GM19372 (cell line): ENCODE results near the gene LIFR.
"Not testable (repeated sequence)": the region's sequence is repeated elsewhere in the genome, so short reads cannot be mapped to it uniquely, and the experiment has no call there.

Experiments
- ATAC-seq: cut with Tn5 transposase; IDR thresholded peaks from one replicate; pipeline ENCODE4 v1.9.1; 2021; ENCODE audit warnings: mild to moderate bottlenecking, low read depth, moderate library complexity; ENCODE audit not compliant: unreplicated experiment

The LIFR gene

GRCh38 chr5:38583500-38583899 is 27.1 kb upstream of the LIFR start:
- no peak for ATAC-seq

- no peak for ATAC-seq
These were observed 26.5 kb upstream of the LIFR start for GRCh38 chr5:38582975-38583319.

- no peak for ATAC-seq
These were observed 26.0 kb upstream of the LIFR start for GRCh38 chr5:38582293-38582974.

GRCh38 chr5:38581597-38581996 is 25.2 kb upstream of the LIFR start:
- no peak for ATAC-seq

- ATAC-seq, result no peak
These were observed 22.7 kb upstream of the LIFR start for GRCh38 chr5:38579105-38579504.

GRCh38 chr5:38576961-38577684 is 20.7 kb upstream of the LIFR start:
- no peak for ATAC-seq

GRCh38 chr5:38576442-38576841 is 20.0 kb upstream of the LIFR start:
- ATAC-seq, result no peak

GRCh38 chr5:38575476-38575875 is 19.0 kb upstream of the LIFR start:
- ATAC-seq, result no peak

GRCh38 chr5:38574009-38574408 is 17.6 kb upstream of the LIFR start:
- no peak for ATAC-seq

- no peak for ATAC-seq
These were observed 17.1 kb upstream of the LIFR start for GRCh38 chr5:38573521-38573920.

- ATAC-seq, result no peak
These were observed 12.7 kb upstream of the LIFR start for GRCh38 chr5:38569180-38569579.

GRCh38 chr5:38567306-38567705 is 10.9 kb upstream of the LIFR start:
- not testable (repeated sequence) for ATAC-seq

GRCh38 chr5:38563624-38564023 is 7.2 kb upstream of the LIFR start:
- no peak for ATAC-seq

GRCh38 chr5:38562444-38563210 is 6.2 kb upstream of the LIFR start:
- ATAC-seq, result no peak

GRCh38 chr5:38559428-38559827 is 3.0 kb upstream of the LIFR start:
- no peak for ATAC-seq

- no peak for ATAC-seq
These were observed 1.3 kb upstream of the LIFR start for GRCh38 chr5:38557792-38558191.

- ATAC-seq, result no peak
These were observed 863 bp upstream of the LIFR start for GRCh38 chr5:38557308-38557710.

GRCh38 chr5:38556088-38556598 is 303 bp downstream of the LIFR start:
- ATAC-seq, result no peak

GRCh38 chr5:38555354-38556087 is 925 bp downstream of the LIFR start:
- ATAC-seq, result no peak

- no peak for ATAC-seq
These were observed 1.6 kb downstream of the LIFR start for GRCh38 chr5:38554861-38555260.

- no peak for ATAC-seq
These were observed 2.0 kb downstream of the LIFR start for GRCh38 chr5:38554403-38554802.
